ENCODE measurements around the gene NDUFA12. TPM values are rescaled to one million over a fixed set of nuclear protein-coding genes. Genes with fewer than 3 reads are reported as not detected.

The NDUFA12 gene
- polyA plus RNA-seq, 4 donors, result 96.3 to 215 (median 182) TPM

DNA sequence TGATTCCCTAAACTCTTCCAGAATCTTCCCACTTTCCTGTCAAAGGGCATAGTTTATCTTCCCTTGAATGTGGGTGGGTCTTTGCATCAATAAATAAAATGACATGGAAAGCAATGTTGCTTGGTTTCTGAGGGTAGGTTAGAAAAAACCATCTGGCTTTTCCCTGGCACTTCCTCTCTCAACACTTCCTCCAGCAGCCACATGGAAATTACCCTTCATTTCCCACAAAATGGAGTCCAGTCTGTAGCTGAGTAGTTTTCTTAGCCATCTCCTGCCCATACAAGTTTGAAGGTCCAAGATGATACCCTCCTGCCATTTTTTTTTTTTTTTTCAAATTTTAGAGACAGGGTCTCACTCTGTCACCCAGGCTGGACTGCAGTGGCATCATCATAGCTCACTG, 11.1 kb upstream of the NDUFA12 start:
- DNase-seq (no peak), FAIRE-seq (no peak)
- no peaks in the 10 kb centered on the region for H3K27me3 ChIP-seq (ENCODE audit: control insufficient read depth in 3 of 3, insufficient read depth in 3 of 3, low read length in 3 of 3)
- no peaks in the 10 kb centered on the region for H3K9me3 ChIP-seq (ENCODE audit: control insufficient read depth in 2 of 2, insufficient read depth in 1 of 2, low read depth in 1 of 2, low read length in 1 of 2)
- no peak overlapping the region for H3K27ac ChIP-seq (ENCODE audit: low read depth in 1 of 3, low read length in 2 of 3)
- no peaks in the 10 kb centered on the region for H3K4me1 ChIP-seq (ENCODE audit: control insufficient read depth in 3 of 3, insufficient read depth in 2 of 3, low read depth in 1 of 3, low read length in 2 of 3)
- H3K4me3 ChIP-seq (ENCODE audit: low read depth in 1 of 3, low read length in 3 of 3), result no peak overlapping the region
- peaks cover 0 to 4% (median 0%) of the 10 kb centered on the region in 3 donors for H3K36me3 ChIP-seq (ENCODE audit: control insufficient read depth in 3 of 3, insufficient read depth in 2 of 3, low read depth in 1 of 3, low read length in 3 of 3)

DNA sequence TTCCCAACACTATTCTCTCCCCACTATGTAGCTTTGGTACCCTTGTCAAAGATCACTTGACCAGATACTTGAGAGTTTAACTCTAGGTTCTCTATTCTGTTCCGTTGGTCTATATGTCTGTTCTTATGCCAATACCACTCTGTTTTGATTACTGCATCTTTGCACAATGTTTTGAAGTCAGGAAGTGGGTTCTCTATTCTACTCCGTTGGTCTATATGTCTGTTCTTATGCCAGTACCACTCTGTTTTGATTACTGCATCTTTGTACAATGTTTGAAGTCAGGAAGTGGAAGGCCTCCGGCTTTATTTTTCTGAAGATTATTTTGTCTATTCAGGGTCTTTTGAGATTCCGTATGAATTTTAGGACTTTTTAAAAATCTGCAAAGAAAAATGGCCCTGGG, 2.7 kb upstream of the NDUFA12 start:
- Histone ChIP-seq H3K27ac (ENCODE audit: low read depth in 1 of 3, low read length in 2 of 3) (no peak overlapping the region), H3K4me1 (ENCODE audit: control insufficient read depth in 3 of 3, insufficient read depth in 2 of 3, low read depth in 1 of 3, low read length in 2 of 3) (no peaks in the 10 kb centered on the region), H3K9me3 (ENCODE audit: control insufficient read depth in 2 of 2, insufficient read depth in 1 of 2, low read depth in 1 of 2, low read length in 1 of 2) (peaks cover 2 to 14% of the 10 kb centered on the region in 2 donors), H3K27me3 (ENCODE audit: control insufficient read depth in 3 of 3, insufficient read depth in 3 of 3, low read length in 3 of 3) (no peaks in the 10 kb centered on the region), H3K4me3 (ENCODE audit: low read depth in 1 of 3, low read length in 3 of 3) (no peak overlapping the region), H3K36me3 (ENCODE audit: control insufficient read depth in 3 of 3, insufficient read depth in 2 of 3, low read depth in 1 of 3, low read length in 3 of 3) (peaks cover 0 to 7% (median under 1%) of the 10 kb centered on the region in 3 donors)
- DNase-seq (no peak), FAIRE-seq (no peak)
- 82 to 87% (median 87%) methylated on average over 4 of the region's 4 CpGs for WGBS, 3 donors

DNA sequence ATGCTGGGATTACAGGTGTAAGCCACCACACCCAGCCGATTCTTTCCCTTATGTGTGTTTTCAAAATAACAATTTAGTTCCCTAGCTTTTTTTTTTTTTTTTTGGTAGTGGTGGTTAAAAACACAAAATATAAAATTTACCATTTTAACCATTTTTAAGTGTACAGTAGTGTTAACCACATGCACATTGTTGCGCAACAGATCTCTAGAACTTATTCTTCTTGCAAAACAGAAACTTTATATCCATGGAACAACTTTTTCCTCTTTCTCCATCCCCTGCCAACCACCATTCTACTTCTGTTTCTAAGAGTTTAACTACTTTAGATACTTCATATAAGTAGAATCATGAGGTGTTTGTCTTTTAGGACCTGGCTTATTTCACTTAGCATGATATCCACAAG, 1.1 kb upstream of the NDUFA12 start:
- H3K4me3 ChIP-seq (ENCODE audit: low read depth in 1 of 3, low read length in 3 of 3), result no peak overlapping the region
- no peak overlapping the region for H3K27ac ChIP-seq (ENCODE audit: low read depth in 1 of 3, low read length in 2 of 3)
- H3K4me1 ChIP-seq (ENCODE audit: control insufficient read depth in 3 of 3, insufficient read depth in 2 of 3, low read depth in 1 of 3, low read length in 2 of 3), result no peaks in the 10 kb centered on the region
- H3K36me3 ChIP-seq (ENCODE audit: control insufficient read depth in 3 of 3, insufficient read depth in 2 of 3, low read depth in 1 of 3, low read length in 3 of 3), result peaks cover 2 to 12% (median 3%) of the 10 kb centered on the region in 3 donors
- FAIRE-seq, result no peak
- WGBS, 3 donors, result 91 to 97% (median 95%) methylated on average over 2 of the region's 2 CpGs
- DNase-seq, result no peak
- H3K9me3 ChIP-seq (ENCODE audit: control insufficient read depth in 2 of 2, insufficient read depth in 1 of 2, low read depth in 1 of 2, low read length in 1 of 2), result peaks cover 2 to 14% of the 10 kb centered on the region in 2 donors
- H3K27me3 ChIP-seq (ENCODE audit: control insufficient read depth in 3 of 3, insufficient read depth in 3 of 3, low read length in 3 of 3), result no peaks in the 10 kb centered on the region

DNA sequence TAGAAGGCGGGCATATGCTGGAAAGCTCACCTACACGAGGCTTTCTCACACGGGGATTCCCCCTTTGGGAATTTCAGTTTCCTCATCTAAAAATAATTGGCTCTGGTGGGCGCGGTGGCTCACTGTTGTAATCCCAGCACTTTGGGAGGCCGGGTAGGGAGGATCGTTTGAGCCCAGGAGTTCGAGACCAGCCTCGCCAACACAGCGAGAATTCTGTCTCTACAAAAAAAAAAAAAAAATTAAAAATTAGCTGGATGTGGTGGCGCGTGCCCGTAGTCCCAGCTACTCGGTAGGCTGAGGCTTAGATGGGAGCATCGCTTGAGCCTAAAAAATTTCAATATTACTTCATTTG, 400 bp upstream of the NDUFA12 start:
- Histone ChIP-seq H3K36me3 (ENCODE audit: control insufficient read depth in 3 of 3, insufficient read depth in 2 of 3, low read depth in 1 of 3, low read length in 3 of 3) (peaks cover 2 to 12% (median 3%) of the 10 kb centered on the region in 3 donors), H3K9me3 (ENCODE audit: control insufficient read depth in 2 of 2, insufficient read depth in 1 of 2, low read depth in 1 of 2, low read length in 1 of 2) (peaks cover 1 to 14% of the 10 kb centered on the region in 2 donors), H3K27ac (ENCODE audit: low read depth in 1 of 3, low read length in 2 of 3) (peak overlapping the region in 2 of 3 donors; percentile 83 to 84), H3K27me3 (ENCODE audit: control insufficient read depth in 3 of 3, insufficient read depth in 3 of 3, low read length in 3 of 3) (no peaks in the 10 kb centered on the region), H3K4me1 (ENCODE audit: control insufficient read depth in 3 of 3, insufficient read depth in 2 of 3, low read depth in 1 of 3, low read length in 2 of 3) (no peaks in the 10 kb centered on the region), H3K4me3 (ENCODE audit: low read depth in 1 of 3, low read length in 3 of 3) (peak overlapping the region in 2 of 3 donors; percentile 68 to 70)
- 60 to 67% (median 64%) methylated on average over 15 of the region's 15 CpGs for WGBS, 3 donors
- DNase-seq, result no peak
- no peak for FAIRE-seq

DNA sequence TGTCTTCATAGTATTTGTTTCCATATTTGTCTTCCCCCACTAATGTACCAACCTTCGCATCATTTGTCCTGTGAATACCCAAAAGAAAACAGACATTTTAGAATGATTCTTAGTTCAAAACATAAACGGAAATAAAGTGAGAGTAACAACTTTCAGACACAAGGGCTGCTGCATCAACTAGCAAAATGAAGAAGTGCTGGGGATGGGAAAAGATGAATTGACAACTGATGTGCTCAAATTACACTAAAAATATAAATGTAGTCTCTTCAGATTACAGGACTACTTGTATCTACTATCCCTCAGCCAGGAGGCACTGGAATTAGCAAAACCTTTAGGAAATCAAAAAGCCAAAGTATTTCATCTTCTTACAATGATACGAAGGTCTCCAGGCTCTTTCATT, 743 bp downstream of the NDUFA12 start:
- FAIRE-seq (no peak), DNase-seq (no peak)
- Histone ChIP-seq H3K9me3 (ENCODE audit: control insufficient read depth in 2 of 2, insufficient read depth in 1 of 2, low read depth in 1 of 2, low read length in 1 of 2) (peaks cover 0 to 8% of the 10 kb centered on the region in 2 donors), H3K27me3 (ENCODE audit: control insufficient read depth in 3 of 3, insufficient read depth in 3 of 3, low read length in 3 of 3) (no peaks in the 10 kb centered on the region), H3K36me3 (ENCODE audit: control insufficient read depth in 3 of 3, insufficient read depth in 2 of 3, low read depth in 1 of 3, low read length in 3 of 3) (peaks cover 2 to 12% (median 3%) of the 10 kb centered on the region in 3 donors), H3K4me1 (ENCODE audit: control insufficient read depth in 3 of 3, insufficient read depth in 2 of 3, low read depth in 1 of 3, low read length in 2 of 3) (no peaks in the 10 kb centered on the region), H3K4me3 (ENCODE audit: low read depth in 1 of 3, low read length in 3 of 3) (peak overlapping the region; percentile 45 to 70 (median 68)), H3K27ac (ENCODE audit: low read depth in 1 of 3, low read length in 2 of 3) (peak overlapping the region; percentile 57 to 84 (median 83))
- 19 to 27% (median 20%) methylated on average over 3 of the region's 3 CpGs for WGBS, 3 donors

DNA sequence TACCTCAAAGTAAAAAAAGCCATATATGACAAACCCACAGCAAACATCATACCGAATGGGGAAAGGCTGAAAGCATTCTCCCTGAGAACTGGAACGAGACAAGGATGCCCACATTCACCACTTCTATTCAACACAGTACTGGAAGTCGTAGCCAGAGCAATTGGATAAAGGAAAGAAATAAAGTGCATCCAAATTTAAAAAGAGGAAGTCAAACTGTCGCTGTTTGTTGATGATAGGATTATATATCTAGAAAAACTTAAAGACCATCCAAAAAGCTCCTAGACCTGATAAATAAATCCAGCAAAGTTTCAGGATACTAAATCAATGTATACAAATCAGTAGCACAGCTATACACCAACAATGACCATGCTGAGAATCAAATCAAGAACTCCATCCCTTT, 5.2 kb downstream of the NDUFA12 start:
- Histone ChIP-seq H3K4me3 (ENCODE audit: low read depth in 1 of 3, low read length in 3 of 3) (no peak overlapping the region), H3K27ac (ENCODE audit: low read depth in 1 of 3, low read length in 2 of 3) (no peak overlapping the region), H3K36me3 (ENCODE audit: control insufficient read depth in 3 of 3, insufficient read depth in 2 of 3, low read depth in 1 of 3, low read length in 3 of 3) (peaks cover 3 to 24% (median 7%) of the 10 kb centered on the region in 3 donors), H3K27me3 (ENCODE audit: control insufficient read depth in 3 of 3, insufficient read depth in 3 of 3, low read length in 3 of 3) (no peaks in the 10 kb centered on the region), H3K9me3 (ENCODE audit: control insufficient read depth in 2 of 2, insufficient read depth in 1 of 2, low read depth in 1 of 2, low read length in 1 of 2) (no peaks in the 10 kb centered on the region), H3K4me1 (ENCODE audit: control insufficient read depth in 3 of 3, insufficient read depth in 2 of 3, low read depth in 1 of 3, low read length in 2 of 3) (no peaks in the 10 kb centered on the region)
- no peak for DNase-seq
- no peak for FAIRE-seq
- WGBS, 3 donors, result 50 to 83% (median 81%) methylated on average over 4 of the region's 4 CpGs

DNA sequence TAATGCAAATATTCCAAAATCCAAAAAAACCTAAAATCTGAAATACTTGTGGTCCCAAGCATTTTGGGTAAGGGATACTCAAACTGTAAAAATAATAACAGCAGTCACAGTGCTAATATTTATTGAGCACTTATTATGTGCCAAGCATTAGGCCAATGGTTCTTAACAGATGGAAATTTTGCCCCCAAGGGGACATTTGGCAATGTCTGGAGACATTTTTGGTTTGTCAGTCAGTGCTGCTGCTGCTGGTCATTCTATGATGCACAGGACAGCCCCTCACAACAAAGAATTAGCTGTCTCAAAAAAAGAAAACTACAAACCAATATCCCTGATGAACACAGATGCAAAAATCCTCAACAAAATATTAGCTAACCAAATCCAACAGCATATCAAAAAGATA, 5.8 kb downstream of the NDUFA12 start:
- Histone ChIP-seq H3K4me1 (ENCODE audit: control insufficient read depth in 3 of 3, insufficient read depth in 2 of 3, low read depth in 1 of 3, low read length in 2 of 3) (no peaks in the 10 kb centered on the region), H3K27me3 (ENCODE audit: control insufficient read depth in 3 of 3, insufficient read depth in 3 of 3, low read length in 3 of 3) (no peaks in the 10 kb centered on the region), H3K27ac (ENCODE audit: low read depth in 1 of 3, low read length in 2 of 3) (no peak overlapping the region), H3K4me3 (ENCODE audit: low read depth in 1 of 3, low read length in 3 of 3) (no peak overlapping the region), H3K36me3 (ENCODE audit: control insufficient read depth in 3 of 3, insufficient read depth in 2 of 3, low read depth in 1 of 3, low read length in 3 of 3) (peaks cover 3 to 29% (median 7%) of the 10 kb centered on the region in 3 donors), H3K9me3 (ENCODE audit: control insufficient read depth in 2 of 2, insufficient read depth in 1 of 2, low read depth in 1 of 2, low read length in 1 of 2) (no peaks in the 10 kb centered on the region)
- DNase-seq, result no peak
- FAIRE-seq, result no peak

DNA sequence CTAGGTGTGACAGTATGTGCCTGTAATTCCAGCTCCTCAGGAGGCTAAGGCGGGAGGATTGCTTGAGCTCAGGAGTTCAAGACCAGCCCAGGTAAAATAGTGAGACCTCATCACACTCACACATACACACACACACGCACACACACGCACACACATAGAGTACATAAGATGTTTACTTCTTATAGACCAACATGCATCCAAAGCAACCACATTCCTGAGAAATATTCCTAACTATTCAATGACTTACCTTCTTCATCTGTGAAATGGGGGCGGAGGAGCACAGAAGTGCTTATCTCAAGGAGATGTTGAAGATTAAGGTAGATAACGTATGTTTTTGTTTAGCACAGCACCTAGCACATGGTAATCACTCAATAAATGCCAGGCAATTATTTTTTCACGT, 6.4 kb downstream of the NDUFA12 start:
- no peak overlapping the region for H3K27ac ChIP-seq (ENCODE audit: low read depth in 1 of 3, low read length in 2 of 3)
- WGBS, 3 donors, result 91 to 94% (median 92%) methylated on average over 6 of the region's 6 CpGs
- H3K27me3 ChIP-seq (ENCODE audit: control insufficient read depth in 3 of 3, insufficient read depth in 3 of 3, low read length in 3 of 3), result no peaks in the 10 kb centered on the region
- H3K36me3 ChIP-seq (ENCODE audit: control insufficient read depth in 3 of 3, insufficient read depth in 2 of 3, low read depth in 1 of 3, low read length in 3 of 3), result peaks cover 3 to 32% (median 7%) of the 10 kb centered on the region in 3 donors
- no peak for FAIRE-seq
- H3K9me3 ChIP-seq (ENCODE audit: control insufficient read depth in 2 of 2, insufficient read depth in 1 of 2, low read depth in 1 of 2, low read length in 1 of 2), result no peaks in the 10 kb centered on the region
- DNase-seq, result no peak
- H3K4me1 ChIP-seq (ENCODE audit: control insufficient read depth in 3 of 3, insufficient read depth in 2 of 3, low read depth in 1 of 3, low read length in 2 of 3), result no peaks in the 10 kb centered on the region
- no peak overlapping the region for H3K4me3 ChIP-seq (ENCODE audit: low read depth in 1 of 3, low read length in 3 of 3)

DNA sequence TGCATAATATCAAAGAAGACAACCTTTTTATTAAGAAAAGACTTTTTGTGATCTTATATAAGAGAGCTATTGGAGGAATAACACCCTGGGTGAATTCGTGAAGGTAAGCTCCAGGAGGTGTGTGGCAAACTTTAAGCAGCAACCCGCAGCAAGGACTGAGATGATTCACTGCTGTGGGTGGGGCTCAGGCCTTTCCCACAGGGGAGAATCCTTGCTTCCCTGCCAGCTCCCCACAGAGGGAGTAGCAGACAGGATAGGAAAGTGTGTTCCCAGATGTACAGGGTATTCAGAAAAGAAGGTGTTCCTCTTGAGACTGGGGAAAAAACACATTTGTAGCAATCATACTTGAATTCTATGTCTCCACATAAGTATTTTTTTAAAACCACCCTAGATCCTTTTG, 9.2 kb downstream of the NDUFA12 start:
- Histone ChIP-seq H3K4me1 (ENCODE audit: control insufficient read depth in 3 of 3, insufficient read depth in 2 of 3, low read depth in 1 of 3, low read length in 2 of 3) (no peaks in the 10 kb centered on the region), H3K36me3 (ENCODE audit: control insufficient read depth in 3 of 3, insufficient read depth in 2 of 3, low read depth in 1 of 3, low read length in 3 of 3) (peaks cover 3 to 26% (median 5%) of the 10 kb centered on the region in 3 donors), H3K9me3 (ENCODE audit: control insufficient read depth in 2 of 2, insufficient read depth in 1 of 2, low read depth in 1 of 2, low read length in 1 of 2) (no peaks in the 10 kb centered on the region), H3K27me3 (ENCODE audit: control insufficient read depth in 3 of 3, insufficient read depth in 3 of 3, low read length in 3 of 3) (no peaks in the 10 kb centered on the region), H3K4me3 (ENCODE audit: low read depth in 1 of 3, low read length in 3 of 3) (no peak overlapping the region), H3K27ac (ENCODE audit: low read depth in 1 of 3, low read length in 2 of 3) (no peak overlapping the region)
- FAIRE-seq, result no peak
- no peak for DNase-seq
- 76 to 80% (median 78%) methylated on average over 2 of the region's 2 CpGs for WGBS, 3 donors

All from small intestine (tissue), 7 donors.